Peyer's patch (tissue), 4 donors: ENCODE results near the gene FILIP1L. TPM values are rescaled to one million over a fixed set of nuclear protein-coding genes. Genes with fewer than 3 reads are reported as not detected.
A peak's percentile ranks its signal among the peaks of the same experiment; 100 is the strongest.

Experiments
- DNase-seq, 3 donors: peaks; one replicate each; pipeline ENCODE4 v3.0.0-alpha.2; 2017 to 2019
- H3K27ac ChIP-seq, 4 donors: fragments of 200-600 bp; sonication (generic); one replicate each; pipeline ENCODE4 v1.5.1; 2016 to 2019
- H3K27me3 ChIP-seq, 2 donors: fragments of 200-600 bp; sonication (generic); one replicate each; pipeline ENCODE4 v1.5.1; 2019
- H3K36me3 ChIP-seq, 3 donors: fragments of 200-600 bp; sonication (generic); one replicate each; pipeline ENCODE4 v1.5.1; 2016 to 2019
- H3K4me1 ChIP-seq, 4 donors: fragments of 200-600 bp; sonication (generic); one replicate each; pipeline ENCODE4 v1.5.1; 2016 to 2019
- H3K4me3 ChIP-seq, 4 donors: fragments of 200-600 bp; sonication (generic); 1 replicate in 3 of 4; 2 replicates in 1 of 4; pipeline ENCODE4 v1.5.1; 2016 to 2019; ENCODE audit warnings: mild to moderate bottlenecking in 1 of 4
- H3K9me3 ChIP-seq, 4 donors: fragments of 200-600 bp; sonication (generic); one replicate each; pipeline ENCODE4 v1.5.1; 2016 to 2019; ENCODE audit warnings: mild to moderate bottlenecking in 1 of 4
- POLR2A ChIP-seq, 2 donors: fragments of 450-650 bp; IDR thresholded peaks; one replicate each; pipeline ENCODE4 v1.5.1; 2017; ENCODE audit warnings: antibody characterized with exemption in 2 of 2, mild to moderate bottlenecking in 2 of 2, moderate library complexity in 2 of 2
- total RNA-seq, 4 donors: library from RNA; depleted of rRNA; stranded (reverse); fragments of >200 nt; gene quantifications; one replicate each; pipeline ENCODE4 v1.1.0, GENCODE V29; 2016
- TF ChIP-seq, protein P1 (sequence below), 6 experiments: fragments of 450-650 bp in 4 of 6; fragments of 200-600 bp in 2 of 6; sonication (generic) in 1 of 6; IDR thresholded peaks; one replicate each; pipeline ENCODE4 v1.5.1; 2017 to 2019; ENCODE audit warnings: antibody characterized with exemption in 6 of 6, mild to moderate bottlenecking in 3 of 6, moderate library complexity in 1 of 6

The FILIP1L gene
- total RNA-seq, 4 donors from 2014 or later = 5.3 to 69.3 (median 13.1) TPM

DNA sequence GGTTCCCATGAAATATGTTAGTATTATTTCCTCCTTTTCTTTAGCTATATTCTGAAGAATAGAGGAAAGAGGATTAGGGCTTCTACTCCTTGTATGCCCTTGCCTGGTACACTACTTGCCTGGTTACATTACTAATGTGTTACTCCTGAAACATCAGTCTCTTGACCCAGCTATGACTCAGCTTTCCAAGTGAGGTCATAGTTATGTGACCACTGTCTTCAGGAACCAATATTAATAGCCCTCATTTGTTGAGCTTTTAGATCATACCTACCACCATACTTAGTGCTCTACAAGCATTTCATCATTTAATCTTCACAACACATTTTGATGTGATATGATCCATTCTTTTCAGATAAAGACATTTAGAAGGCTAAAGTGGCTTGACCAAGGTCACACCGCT is 236.3 kb downstream of the FILIP1L start:
- no peak for TF ChIP-seq POLR2A (IDR thresholded peaks at IDR 0.05)
- TF ChIP-seq, protein P1, sequence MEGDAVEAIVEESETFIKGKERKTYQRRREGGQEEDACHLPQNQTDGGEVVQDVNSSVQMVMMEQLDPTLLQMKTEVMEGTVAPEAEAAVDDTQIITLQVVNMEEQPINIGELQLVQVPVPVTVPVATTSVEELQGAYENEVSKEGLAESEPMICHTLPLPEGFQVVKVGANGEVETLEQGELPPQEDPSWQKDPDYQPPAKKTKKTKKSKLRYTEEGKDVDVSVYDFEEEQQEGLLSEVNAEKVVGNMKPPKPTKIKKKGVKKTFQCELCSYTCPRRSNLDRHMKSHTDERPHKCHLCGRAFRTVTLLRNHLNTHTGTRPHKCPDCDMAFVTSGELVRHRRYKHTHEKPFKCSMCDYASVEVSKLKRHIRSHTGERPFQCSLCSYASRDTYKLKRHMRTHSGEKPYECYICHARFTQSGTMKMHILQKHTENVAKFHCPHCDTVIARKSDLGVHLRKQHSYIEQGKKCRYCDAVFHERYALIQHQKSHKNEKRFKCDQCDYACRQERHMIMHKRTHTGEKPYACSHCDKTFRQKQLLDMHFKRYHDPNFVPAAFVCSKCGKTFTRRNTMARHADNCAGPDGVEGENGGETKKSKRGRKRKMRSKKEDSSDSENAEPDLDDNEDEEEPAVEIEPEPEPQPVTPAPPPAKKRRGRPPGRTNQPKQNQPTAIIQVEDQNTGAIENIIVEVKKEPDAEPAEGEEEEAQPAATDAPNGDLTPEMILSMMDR (IDR thresholded peaks at IDR 0.05) = no peak
- no peak for DNase-seq
- no peaks in the 10 kb centered on the region for H3K36me3 ChIP-seq
- H3K4me3 ChIP-seq = no peak overlapping the region
- peak overlapping the region in 3 of 4 donors; percentile 80 to 94 (median 88) for H3K27ac ChIP-seq
- H3K4me1 ChIP-seq = peaks cover 0 to under 1% (median 0%) of the 10 kb centered on the region in 4 donors
- H3K27me3 ChIP-seq = no peaks in the 10 kb centered on the region
- H3K9me3 ChIP-seq = no peaks in the 10 kb centered on the region

DNA sequence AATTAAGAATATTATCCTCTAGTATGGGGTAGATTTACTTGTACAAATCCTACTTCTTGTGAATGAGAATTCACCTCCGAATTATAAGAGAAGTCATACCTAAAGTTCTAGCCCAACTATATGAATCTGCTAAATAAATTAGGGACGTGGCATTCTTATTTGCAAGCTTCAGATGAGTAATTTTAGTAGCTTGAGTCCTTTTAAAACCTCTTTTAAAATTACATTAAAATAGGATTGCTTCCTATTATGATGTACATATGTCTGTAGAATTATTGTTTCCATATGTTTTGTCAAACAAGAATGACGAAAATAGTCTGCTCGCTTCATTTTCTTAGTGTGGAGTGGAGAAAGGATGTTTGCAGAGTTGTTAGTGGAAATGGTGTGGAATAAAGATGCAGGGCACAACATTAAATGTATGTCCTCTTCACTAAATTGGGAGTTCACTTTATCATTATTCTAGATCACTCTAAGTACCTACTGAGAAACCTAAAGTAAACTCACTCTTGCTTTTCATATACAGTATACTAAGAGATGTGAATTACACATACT is 237.2 kb downstream of the FILIP1L start:
- Histone ChIP-seq H3K27ac (peak overlapping the region; percentile 80 to 94 (median 84)), H3K4me3 (peak overlapping the region in 1 of 4 donors; percentile 70), H3K4me1 (peaks cover 0 to 9% (median 0%) of the 10 kb centered on the region in 4 donors), H3K9me3 (no peaks in the 10 kb centered on the region), H3K27me3 (no peaks in the 10 kb centered on the region), H3K36me3 (no peaks in the 10 kb centered on the region)
- TF ChIP-seq POLR2A (IDR thresholded peaks at IDR 0.05) = no peak
- TF ChIP-seq, protein P1 (IDR thresholded peaks at IDR 0.05) = no peak
- DNase-seq = no peak

DNA sequence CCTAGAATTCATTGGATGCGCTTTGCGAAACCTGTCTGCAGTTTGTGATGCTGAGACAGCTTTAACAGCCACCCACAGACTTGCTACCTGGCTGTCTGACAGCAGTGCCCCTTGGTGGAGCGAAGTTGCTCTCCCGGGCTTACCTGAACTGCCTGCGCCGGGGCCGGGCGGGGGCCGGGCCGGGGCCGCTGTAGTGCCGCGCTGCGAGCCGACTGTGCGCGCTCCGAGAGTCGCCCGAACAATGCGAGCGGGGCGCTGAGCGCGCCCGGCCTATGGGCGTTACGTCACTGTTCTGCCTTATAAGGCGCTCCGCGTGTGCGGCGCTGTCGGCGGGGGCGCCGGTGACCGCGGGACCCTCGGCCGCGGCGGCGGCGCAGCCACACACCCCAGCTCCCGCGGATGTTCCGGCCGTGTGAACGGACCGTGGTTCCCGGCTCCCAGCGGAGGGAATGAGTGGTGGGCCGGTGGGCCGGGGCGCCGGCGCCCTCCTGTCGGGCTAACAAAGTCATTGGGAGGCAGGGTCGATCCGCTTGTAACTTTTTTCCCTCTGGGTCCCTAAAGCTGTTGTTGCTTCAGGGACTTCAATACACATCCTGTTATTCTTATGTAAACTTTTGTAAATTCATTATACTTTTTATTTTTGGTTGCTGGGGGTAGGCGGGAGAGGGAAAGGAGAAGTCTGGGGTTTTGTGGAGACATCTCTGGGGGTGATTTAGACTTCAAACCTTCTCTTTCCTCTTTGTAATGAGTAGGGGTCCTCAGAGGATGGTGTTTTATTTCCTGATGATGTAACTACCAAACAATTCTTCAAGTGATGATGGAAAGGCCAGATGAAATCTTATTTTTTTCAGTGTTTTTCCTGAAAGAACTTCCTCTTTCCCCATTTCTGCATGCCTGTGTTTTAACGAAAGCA is 238.1 kb downstream of the FILIP1L start:
- peaks cover 0 to 16% (median 0%) of the 10 kb centered on the region in 4 donors for H3K4me1 ChIP-seq
- peak overlapping the region; percentile 80 to 94 (median 84) for H3K27ac ChIP-seq
- peak; percentile 72 to 92 (median 87) for DNase-seq
- H3K36me3 ChIP-seq = no peaks in the 10 kb centered on the region
- peak overlapping the region; percentile 48 to 70 (median 62) for H3K4me3 ChIP-seq
- no peaks in the 10 kb centered on the region for H3K27me3 ChIP-seq
- TF ChIP-seq POLR2A (IDR thresholded peaks at IDR 0.05) = peak; percentile 64 to 80
- TF ChIP-seq, protein P1 (IDR thresholded peaks at IDR 0.05) = peak in 1 of 6 experiments; percentile 1
- no peaks in the 10 kb centered on the region for H3K9me3 ChIP-seq

DNA sequence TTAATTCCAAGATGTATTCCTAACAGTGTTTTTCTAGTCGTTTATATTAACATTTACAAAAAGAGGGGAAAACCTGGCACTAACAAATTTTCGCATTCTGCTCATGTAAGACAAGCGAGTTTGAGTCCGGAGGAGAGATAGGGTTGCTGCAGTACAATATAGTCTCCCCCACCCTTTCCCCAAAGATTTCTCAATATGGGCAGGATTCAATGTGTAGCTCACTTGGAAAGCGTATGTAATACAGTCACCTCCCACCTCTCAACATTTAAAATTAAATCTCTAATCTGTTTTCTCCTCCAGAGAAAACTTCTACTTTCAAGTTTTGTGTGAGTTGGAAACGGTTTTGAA is 238.7 kb downstream of the FILIP1L start:
- H3K4me3 ChIP-seq = peak overlapping the region; percentile 48 to 70 (median 62)
- peaks cover 0 to 22% (median 0%) of the 10 kb centered on the region in 4 donors for H3K4me1 ChIP-seq
- DNase-seq = no peak
- no peaks in the 10 kb centered on the region for H3K27me3 ChIP-seq
- no peak for TF ChIP-seq POLR2A (IDR thresholded peaks at IDR 0.05)
- TF ChIP-seq, protein P1 (IDR thresholded peaks at IDR 0.05) = no peak
- no peaks in the 10 kb centered on the region for H3K9me3 ChIP-seq
- no peaks in the 10 kb centered on the region for H3K36me3 ChIP-seq
- H3K27ac ChIP-seq = peak overlapping the region; percentile 80 to 94 (median 84)

DNA sequence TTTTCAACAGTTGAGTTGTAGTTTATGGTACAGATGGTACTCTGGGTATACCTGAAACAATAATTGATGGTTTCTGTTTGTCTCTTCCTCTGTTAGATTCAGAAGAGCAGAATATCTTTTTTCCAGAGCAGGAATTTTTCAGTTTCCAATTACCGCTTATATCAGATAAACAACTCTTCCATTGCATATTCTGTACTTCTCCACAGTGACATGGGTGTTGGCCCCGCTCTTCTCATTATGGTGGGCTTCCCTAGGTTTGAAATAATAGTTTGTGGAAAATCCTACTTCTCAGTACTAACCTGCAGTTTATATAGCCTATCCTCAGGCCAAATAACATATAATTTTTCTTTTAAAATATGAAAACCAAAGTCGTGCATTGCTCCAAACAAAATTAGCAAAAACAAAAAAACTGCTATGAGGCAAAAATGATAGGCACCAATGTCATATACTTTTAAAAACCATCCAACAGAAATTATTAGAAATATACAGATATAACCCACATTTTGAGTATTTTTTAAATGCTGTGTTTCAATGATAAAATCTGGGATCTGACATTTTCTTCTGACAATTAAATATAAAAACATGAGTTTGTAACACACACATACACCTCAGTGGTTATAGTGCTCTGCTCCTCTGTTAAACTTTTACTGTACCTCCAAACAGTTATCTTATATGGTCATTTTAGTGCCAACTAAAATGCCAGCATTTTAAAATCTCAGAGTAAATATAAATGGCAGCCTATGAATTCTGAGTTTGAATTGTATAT is 239.9 kb downstream of the FILIP1L start:
- DNase-seq = no peak
- Histone ChIP-seq H3K4me1 (peaks cover 0 to 32% (median 0%) of the 10 kb centered on the region in 4 donors), H3K36me3 (no peaks in the 10 kb centered on the region), H3K27me3 (no peaks in the 10 kb centered on the region), H3K4me3 (peak overlapping the region in 3 of 4 donors; percentile 48 to 70 (median 55)), H3K27ac (peak overlapping the region in 3 of 4 donors; percentile 9 to 94 (median 80)), H3K9me3 (no peaks in the 10 kb centered on the region)
- TF ChIP-seq POLR2A (IDR thresholded peaks at IDR 0.05) = no peak
- TF ChIP-seq, protein P1 (IDR thresholded peaks at IDR 0.05) = no peak
